HG03060 (cell line): ENCODE results near the gene FAT1.

Experiments used
- ATAC-seq: cut with Tn5 transposase; IDR thresholded peaks from one replicate; pipeline ENCODE4 v1.9.1; 2021; ENCODE audit warnings: low read depth, moderate number of reproducible peaks; ENCODE audit not compliant: unreplicated experiment

FAT1 gene

DNA sequence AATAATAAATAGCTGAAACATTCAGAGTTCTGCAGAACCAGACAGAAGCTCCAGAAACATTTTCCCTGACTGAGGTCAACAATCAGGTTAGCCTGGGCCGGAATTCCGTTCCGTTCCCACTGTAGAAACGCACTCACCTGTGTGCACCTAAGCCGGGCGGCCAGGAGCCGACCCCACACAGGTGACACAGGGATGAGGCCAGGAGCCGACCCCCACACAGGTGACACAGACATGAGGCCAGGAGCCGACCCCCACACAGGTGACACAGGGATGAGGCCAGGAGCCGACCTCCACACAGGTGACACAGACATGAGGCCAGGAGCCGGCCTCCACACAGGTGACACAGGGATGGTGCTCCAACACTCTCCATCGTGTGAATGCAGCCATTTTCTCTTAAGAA, 21.9 kb downstream of the FAT1 start:
- no peak for ATAC-seq

DNA sequence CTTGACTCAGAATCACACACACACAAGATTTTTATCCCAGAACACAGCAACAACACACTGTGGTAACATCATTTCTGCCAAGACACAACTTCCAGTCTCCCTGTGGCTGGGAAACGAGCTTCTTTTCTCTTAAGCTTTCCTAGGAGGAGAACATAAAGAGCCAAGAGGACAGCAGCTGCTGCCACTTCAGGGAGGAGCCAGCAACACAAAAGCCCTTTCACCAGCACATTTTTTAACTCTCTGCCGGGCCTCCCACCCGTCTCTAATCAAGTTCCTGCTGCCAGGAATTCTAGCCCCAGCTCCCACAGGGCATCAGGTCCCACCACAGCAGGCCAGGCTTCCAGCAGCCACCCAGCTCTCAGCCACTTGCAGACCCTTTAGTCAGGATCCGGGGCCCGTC, 22.4 kb downstream of the FAT1 start:
- ATAC-seq: no peak

DNA sequence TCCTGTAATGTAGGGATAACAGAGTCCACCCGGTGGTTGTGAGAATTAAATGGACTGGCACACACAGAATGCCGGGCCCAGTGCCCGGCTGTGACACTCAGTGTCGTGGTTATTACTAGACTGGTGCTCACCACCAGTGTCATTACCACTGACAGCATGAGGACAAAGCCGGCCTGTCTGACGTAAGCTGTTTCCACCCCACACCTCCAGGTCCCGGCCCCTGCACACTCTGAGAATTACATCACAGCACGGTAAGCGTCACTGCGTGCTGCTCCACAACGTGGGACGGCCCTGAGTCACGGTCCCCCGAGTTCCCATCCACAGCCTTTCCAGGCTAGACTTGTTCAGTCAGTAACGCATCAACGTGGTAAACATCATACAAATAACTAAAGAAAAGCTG, 22.9 kb downstream of the FAT1 start:
- ATAC-seq: no peak

DNA sequence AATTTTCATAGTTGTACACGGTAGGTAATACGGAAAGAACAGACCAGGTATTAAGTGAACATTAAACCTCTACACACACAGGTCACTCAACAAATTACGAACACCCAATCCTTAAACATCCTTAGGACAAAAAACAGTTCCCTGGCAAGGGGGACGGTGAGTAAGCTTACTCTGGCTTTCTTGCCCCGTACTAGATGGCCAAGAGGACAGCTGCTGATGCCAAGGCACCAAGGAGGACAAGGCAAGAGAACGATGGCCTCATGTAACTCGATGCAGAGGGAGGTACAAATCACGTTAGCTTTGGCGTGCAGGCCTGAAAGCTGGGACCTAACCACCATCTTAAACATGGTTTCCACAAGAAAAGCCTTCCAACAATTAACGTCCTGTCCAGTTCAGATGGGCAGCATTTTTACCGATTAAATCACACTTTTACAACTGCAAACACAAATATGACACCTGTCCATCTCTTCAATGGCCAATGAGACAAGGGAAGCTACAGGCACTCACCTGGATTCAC, 23.7 kb downstream of the FAT1 start:
- ATAC-seq: no peak

DNA sequence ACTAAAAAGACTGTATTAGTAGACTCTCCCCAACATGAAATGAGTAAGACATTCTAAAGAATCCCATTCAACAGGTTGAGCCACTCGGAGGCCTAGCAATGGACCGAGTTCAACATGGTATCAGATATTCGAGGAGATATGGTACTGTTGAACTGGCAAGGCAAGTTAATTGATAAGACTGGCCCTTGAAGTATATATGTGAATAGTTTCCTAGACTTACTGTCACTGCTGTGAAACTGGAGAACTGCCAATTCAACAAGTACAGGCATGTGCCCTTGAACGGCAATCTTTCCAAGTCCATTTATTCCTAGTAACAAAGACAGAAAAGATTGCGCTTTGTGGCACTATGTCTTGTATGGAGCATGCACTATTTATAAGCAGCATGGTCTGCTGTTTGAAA, 24.4 kb downstream of the FAT1 start:
- ATAC-seq: no peak

DNA sequence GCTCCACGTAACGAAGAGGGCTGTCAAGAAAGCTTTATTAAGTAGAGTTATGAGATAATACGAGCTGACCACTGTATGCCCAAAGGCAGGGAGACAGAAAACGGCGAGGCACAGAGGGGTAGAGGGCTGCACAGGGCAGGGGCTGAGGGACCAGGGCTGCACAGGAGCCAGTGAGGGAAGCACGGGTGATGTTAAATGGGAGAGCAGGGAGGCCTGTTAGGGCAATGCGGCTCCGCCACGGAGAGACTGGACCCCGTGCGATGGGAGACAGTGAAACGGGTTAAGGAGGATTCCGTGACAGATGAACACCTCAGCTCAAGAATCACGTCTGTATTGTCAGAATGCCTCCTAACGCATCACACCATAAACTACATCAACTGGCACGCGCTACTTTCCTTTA, 25.1 kb downstream of the FAT1 start:
- ATAC-seq: no peak

DNA sequence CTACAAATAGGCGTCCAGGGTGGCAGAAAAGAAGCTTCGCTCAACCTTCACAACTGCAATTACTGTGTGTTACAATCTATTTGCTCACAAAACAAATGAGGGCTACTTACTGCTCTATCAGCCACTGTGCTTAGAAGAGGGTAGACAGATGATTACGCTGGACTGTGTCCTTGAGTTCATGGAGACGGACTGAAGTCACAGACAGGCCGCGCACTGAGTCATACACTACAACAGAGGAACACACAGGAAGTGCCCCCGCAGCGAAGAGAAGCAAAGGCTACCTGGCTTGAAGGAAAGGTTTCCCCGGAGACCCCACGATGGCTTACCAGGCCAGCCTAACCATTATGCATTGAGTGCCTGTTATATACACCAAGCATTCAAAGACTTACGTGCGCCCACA, 25.6 kb downstream of the FAT1 start:
- no peak for ATAC-seq

DNA sequence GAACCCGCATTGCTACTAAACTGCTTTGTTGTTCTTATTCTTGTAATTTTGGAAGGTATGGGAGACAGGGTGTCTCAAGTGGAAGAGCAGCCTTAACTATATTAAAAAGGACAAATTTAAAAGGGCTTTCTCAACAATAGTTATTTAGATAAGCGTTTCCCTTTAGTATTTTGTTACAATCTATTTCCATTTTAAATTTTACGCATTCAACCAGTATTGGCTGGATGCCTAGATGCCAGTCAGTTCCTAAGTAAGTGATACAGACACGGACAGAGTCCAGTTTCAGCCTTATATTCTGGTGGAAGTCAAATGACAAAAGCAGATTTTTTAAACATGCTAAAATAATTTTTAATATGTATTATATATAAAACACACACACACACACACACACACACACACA, 28.3 kb downstream of the FAT1 start:
- no peak for ATAC-seq

DNA sequence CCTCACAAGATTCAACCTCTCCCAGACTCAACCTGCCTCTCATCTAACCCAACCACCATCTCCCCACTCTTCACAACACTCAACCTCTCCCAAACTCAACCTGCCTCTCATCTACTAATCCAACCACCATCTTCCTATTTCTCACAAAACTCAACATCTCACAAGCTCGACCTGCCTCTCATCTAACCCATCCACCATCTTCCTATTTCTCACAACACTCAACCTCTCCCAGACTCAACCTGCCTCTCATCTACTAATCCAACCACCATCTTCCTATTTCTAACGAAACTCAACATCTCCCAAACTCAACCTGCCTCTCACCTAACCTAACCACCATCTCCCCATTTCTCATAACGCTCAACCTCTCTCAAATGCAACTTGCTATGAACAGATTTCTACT, 29.8 kb downstream of the FAT1 start:
- ATAC-seq: no peak

DNA sequence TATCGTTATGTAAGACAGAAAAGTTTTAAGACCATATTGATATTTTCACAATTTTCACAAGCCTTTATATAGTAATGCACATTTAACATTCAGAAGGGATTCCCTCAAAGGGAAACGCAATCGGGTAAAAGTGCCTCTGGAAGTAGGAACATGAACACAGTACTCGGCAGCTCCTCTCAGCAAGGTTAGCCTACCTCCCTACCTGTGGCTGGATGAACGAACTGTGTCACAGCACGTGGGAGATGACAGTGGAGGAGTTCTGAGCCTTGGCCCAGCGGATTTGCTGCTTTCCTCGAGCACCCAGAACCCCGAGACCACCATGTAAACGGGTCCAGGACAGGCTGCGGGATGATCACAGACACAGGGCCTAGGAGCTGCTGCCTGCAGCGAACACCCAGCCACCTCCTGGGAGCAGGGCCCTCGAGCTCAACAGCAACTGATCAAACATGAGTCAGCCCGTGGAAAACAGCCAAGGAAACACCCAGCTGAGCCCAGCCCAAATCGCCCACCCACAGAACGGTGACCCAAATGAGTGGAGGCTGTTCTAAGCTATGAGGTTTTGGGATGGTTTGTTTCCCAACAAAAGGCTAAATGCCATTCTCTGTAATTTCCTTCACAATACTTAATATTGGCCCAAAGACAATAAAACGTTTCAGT, 30.4 kb downstream of the FAT1 start:
- ATAC-seq: no peak

DNA sequence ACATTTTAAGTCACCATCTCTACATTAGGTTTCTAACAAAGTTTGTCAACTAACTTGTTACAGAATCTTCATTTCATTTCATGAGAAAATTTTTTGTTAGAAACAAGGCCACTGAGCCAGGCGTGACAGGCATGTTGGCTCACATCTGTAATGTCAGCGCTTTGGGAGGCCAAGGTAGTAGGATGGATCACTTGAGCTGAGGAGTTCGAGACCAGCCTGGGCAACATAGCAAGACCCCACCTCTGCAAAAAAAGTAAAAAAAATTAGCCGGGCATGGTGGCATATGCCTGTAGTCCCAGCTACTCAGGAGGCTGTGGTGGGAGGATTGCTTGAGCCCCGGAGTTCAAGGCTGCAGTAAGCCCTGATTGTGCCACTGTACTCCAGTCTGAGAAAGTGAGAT, 32.3 kb downstream of the FAT1 start:
- no peak for ATAC-seq

DNA sequence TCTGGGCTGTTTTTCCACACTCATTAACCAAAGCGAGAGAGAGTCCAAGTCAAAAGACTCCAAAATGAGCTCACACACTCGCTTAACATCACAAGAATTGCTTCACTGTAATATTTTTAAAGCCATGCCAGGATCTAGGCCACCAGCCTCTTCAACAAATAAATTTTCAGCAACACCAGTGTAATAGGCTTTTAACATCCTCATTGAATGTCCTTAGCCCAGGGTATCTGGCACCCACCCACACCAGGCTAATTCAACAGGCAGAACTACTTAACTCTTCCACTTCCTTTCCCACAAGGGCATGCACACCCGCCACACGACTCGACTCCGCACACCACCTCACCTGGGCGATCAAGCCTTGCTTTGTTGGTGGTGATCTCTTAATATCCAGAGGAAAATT, 34.2 kb downstream of the FAT1 start:
- no peak for ATAC-seq

DNA sequence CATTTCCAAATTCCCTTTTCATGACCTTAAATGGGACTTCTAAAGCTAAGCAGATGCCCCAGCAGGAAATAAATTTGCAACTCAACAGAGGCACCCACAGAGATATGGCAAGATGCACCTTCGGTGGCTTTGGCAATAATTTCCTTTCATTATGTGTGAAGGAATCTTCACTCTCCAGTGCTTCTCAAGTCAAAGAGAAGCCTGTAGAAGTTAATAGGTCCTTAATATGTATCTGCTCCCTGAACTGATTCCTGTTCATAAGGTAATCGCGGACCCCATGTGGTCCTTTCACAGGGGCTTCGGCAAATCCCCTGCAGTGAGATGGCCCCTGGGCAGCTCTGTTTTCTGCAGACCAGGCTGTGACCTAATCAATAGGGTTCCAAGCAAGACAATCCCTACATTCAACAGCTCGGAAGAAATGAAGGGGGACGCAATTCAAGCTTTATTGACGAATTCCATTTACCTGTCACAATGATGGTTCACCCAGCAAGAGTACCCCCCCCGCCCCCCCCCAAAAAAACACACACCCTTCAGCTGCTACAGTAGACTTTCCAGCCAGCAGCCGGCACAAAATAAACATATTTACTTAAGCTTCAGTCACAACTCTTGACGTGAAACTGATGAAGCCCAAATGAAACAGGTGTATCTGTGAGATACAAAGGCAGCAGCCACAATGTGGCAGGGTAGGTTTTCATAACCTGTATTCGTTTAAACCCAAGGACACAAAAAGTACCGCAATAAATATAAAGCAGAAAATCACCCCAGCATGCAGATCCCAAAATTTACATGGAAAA, 35.3 kb downstream of the FAT1 start:
- no peak for ATAC-seq

DNA sequence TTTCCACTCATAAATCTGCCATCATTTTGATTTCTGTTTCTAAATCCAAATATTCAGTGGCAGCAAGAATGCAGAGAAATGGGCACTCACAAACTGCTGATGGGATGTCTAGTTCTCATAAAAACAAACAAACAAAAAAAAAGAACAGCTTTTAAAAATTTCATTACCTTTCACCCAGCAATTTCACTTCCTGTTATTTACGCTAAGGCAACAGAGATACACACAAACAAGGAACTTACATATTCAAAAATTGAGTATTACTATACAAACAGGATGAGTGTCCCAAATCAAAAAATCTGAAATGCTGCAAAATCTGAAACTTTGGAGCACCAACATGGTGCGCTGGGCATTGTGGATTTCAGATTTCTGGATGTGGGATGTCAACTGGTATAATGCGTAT, 36.4 kb downstream of the FAT1 start:
- ATAC-seq: no peak

DNA sequence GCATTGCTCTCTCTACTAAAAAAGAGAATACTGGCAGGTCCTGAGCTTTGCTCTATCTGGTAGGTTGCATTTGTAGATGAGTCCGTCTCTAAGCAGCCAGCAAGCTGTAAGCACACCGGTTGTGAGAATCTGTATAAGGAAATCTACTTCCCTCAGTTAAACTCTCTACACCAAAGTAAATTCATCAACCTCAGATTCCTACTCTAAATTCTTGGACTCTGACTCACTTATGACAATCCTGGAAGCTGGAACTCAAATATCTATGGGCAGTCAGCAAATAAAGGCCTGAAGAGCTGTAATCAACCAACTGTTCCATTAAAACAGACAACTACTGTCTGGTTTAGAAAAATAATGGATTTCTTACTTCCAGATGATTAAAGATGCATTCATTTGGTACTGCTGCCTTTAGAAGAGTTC, 37.9 kb downstream of the FAT1 start:
- ATAC-seq: no peak

DNA sequence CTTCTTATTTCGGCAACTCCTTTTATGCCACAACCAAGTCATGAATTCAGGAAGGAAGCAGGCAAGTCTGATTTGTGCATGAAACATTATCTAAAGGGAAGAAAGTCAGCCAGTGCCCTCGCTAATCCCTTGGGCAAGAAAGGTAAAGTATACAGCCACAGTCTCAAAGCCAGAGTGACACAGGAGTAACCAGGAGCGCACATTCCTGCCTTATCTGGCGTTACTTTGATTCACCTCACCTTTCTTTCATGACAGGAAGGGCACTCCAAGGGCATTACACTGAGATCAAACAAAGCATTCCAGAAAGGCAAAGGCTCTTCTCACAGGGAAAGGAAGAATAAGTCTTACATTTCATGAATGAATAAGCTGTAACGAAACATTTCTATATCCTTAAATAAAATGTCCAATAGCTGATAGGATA, 38.8 kb downstream of the FAT1 start:
- no peak for ATAC-seq

DNA sequence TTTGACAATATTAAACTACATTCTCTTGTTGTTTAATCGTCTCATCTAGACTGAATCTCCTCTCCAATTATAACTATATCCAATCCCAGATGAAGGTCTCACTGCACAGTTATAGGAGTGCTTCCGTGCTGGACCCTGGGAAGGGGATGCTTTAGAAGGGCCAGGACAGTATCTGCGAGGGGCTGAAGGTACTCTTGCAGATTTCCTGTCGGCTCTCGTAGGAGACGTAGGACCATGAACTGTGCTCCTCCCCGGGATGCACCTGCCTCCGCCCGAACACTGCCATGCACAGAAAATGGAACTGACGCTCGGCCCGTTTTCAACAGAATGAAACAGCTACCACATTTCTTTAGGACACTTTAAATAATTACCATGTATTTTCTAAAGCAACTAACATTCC, 39.4 kb downstream of the FAT1 start:
- no peak for ATAC-seq

DNA sequence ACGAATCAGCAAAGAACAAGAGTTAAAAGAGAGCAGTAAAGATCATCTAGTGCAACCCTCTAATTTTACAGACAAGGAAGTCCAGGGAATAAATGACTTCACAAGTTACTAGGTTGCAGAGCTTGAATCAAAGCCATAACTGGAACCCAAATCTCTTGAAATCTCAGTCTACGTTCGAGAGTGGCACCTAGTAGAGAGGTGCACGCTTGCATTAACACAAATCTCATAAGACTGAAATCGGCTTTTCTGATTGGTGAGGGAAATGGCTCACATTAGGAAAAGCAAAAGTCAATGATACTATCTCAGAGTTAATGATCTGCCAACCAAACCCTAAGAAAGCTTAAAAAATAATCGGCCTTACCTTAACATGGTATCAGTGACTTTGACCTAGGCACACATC, 43.0 kb downstream of the FAT1 start:
- no peak for ATAC-seq

DNA sequence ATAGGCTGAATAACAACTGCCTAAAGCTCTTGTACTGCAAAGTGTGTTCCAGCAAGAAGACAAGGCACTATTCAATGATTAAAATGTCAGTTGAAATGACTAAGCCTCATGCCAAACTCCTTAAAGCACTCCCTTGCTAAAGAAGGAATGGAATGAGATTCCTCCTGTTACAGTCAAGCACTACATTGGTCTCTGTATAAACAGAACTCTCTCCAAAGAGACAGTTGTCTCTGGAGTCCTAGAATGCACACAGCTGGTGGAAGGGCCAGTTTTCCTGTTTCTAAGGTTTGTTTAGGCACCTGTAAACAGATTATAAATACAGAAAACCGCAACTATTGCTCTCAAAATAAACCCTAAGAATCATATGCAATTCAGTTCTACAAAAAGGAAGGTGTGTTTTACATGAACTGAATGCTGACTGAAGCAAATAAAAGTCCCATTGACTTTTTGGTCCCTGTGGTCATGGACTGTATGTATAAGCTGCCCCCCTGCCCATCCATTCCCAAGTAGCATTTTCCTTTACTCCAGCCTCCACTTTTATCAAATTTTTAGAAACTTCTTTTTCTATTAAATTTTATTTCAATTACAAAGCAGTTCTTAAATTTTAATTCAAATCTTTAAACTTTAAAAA, 47.0 kb downstream of the FAT1 start:
- no peak for ATAC-seq

DNA sequence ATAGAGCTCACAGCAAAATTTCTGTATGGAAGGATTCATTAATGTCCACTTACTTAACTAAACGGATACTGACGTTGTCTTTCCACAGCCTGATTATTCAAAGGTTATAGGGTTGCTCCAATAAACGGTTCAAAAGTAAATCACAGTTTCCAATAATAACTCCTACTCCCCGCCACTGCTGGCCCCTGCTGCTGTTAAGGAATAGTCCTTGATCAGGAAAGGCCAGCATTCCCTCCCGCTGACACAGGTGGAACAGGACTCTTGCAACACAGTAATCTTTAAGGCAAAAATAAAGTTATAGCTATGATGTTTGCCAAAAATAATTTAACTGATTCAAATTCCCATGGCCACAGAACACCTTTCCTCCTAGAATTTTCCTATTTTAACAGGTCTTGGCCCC, 53.9 kb downstream of the FAT1 start:
- ATAC-seq: no peak

DNA sequence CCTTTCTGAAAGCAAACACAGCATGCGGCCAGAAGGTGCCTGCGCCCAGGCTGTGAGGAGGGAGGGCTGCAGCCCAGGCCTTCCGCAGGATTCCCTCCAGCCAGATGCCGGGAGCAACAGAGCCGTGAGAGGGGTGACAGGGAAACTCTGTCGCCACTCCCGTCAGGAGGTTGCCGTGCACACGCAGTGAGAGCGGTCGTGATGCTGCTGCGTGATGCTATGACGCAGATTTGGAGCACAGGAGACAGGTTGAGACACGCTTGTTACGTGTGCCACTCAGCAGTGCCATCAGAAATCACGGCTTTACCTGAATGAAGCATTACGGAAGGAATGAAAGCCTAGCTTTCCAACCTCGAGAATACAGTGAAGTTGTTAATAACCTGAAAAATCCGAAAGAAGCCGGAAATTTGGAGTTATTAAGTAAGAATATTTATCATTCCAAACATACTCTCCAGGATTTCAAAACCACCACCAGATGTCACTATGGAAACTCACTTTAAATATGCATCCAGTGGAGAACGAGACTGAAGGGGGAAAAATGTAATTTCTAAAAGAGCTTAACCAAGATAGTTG, 54.4 kb downstream of the FAT1 start:
- ATAC-seq: no peak
